Spleen (tissue), 11 donors: ENCODE data around the gene KRT15. TPM values are rescaled to one million over a fixed set of nuclear protein-coding genes. Genes with fewer than 3 reads are reported as not detected.

Experiments
- DNase-seq: peaks from one replicate; pipeline ENCODE4 v3.0.0-alpha.2; 2020
- H3K27ac ChIP-seq, 8 donors: fragments of 200-600 bp; sonication (generic) in 7 of 8; 1 replicate in 4 of 8; 2 replicates in 4 of 8; pipeline versions ENCODE4 v1.5.0 to v1.8.0; 2016 to 2021; ENCODE audit warnings: inconsistent platforms in 4 of 8, mild to moderate bottlenecking in 4 of 8, moderate library complexity in 1 of 8
- H3K27me3 ChIP-seq, 7 donors: fragments of 200-600 bp; sonication (generic) in 6 of 7; replicated peaks in 1 of 7; 1 replicate in 4 of 7; 2 replicates in 3 of 7; pipeline versions ENCODE4 v1.5.0 to v1.8.0; 2016 to 2021; ENCODE audit warnings: inconsistent platforms in 3 of 7, mild to moderate bottlenecking in 1 of 7
- H3K36me3 ChIP-seq, 6 donors: fragments of 200-600 bp; sonication (generic) in 5 of 6; 1 replicate in 4 of 6; 2 replicates in 2 of 6; pipeline versions ENCODE4 v1.5.0 to v1.8.0; 2016 to 2021; ENCODE audit warnings: inconsistent platforms in 2 of 6
- H3K4me1 ChIP-seq, 6 donors: fragments of 200-600 bp; sonication (generic) in 5 of 6; 1 replicate in 3 of 6; 2 replicates in 3 of 6; pipeline versions ENCODE4 v1.5.0 to v1.8.0; 2016 to 2021; ENCODE audit warnings: inconsistent platforms in 3 of 6
- H3K4me3 ChIP-seq, 8 donors: fragments of 200-600 bp; sonication (generic) in 7 of 8; 1 replicate in 4 of 8; 2 replicates in 4 of 8; pipeline versions ENCODE4 v1.5.0 to v1.8.0; 2016 to 2021; ENCODE audit warnings: inconsistent platforms in 4 of 8, mild to moderate bottlenecking in 4 of 8, moderate library complexity in 2 of 8
- H3K9me3 ChIP-seq, 8 donors: fragments of 200-600 bp; sonication (generic) in 7 of 8; 1 replicate in 4 of 8; 2 replicates in 4 of 8; pipeline versions ENCODE4 v1.5.0 to v1.8.0; 2016 to 2021; ENCODE audit warnings: inconsistent platforms in 4 of 8
- CTCF ChIP-seq, 11 experiments: fragments of 200-600 bp in 7 of 11; fragments of 450-650 bp in 4 of 11; sonication (generic) in 4 of 11; IDR thresholded peaks in 8 of 11; conservative IDR thresholded peaks in 3 of 11; 1 replicate in 7 of 11; 2 replicates in 4 of 11; pipeline versions ENCODE4 v1.4.0 to v1.8.0; 2016 to 2021; ENCODE audit warnings: antibody characterized with exemption in 11 of 11, inconsistent platforms in 4 of 11, mild to moderate bottlenecking in 1 of 11
- POLR2A ChIP-seq, 3 donors: fragments of 450-650 bp; IDR thresholded peaks; one replicate each; pipeline ENCODE4 v1.5.1; 2017; ENCODE audit warnings: antibody characterized with exemption in 3 of 3, mild to moderate bottlenecking in 1 of 3
- POLR2AphosphoS5 ChIP-seq, 3 donors: sonication (generic); formaldehyde crosslinking; IDR thresholded peaks; one replicate each; pipeline ENCODE4 v1.5.1; 2017; ENCODE audit warnings: antibody characterized with exemption in 3 of 3
- WGBS, 5 donors: extraction: QIAGEN DNeasy Blood & Tissue Kit in 3 of 5; methylation state at CpG; one replicate each; pipeline versions ENCODE4 v1.1.5 to v1.1.7; 2013 to 2018; 5-methylcytosine and 5-hydroxymethylcytosine counted together
- intact Hi-C: fragments of 100-400 bp; cut with DNase I; formaldehyde crosslinking; loops from one replicate; pipeline ENCODE4 v1.15.0; 2023; ENCODE audit warnings: low total_unique reads
- polyA plus RNA-seq, 3 donors: library from polyadenylated mRNA; stranded (reverse); fragments of 200-250 nt; gene quantifications; one replicate each; pipeline ENCODE4 v1.2.1, GENCODE V29; 2013
- total RNA-seq, 7 donors: library from RNA; depleted of rRNA in 3 of 7; stranded (reverse); fragments of >200 nt in 3 of 7; fragmentation: NEBNext Ultra II Directional in 4 of 7; extraction: Animal tissue kit (Norgen Biotek cat#: 25700) in 4 of 7; gene quantifications; one replicate each; pipeline versions ENCODE4 v1.1.0 to v1.2.1, GENCODE V29; 2016 to 2021
- donor health status: healthy with polysubstance abuse.
- donor health status: DM: no; HTN: no; CAD: no; lungs with moderate emphysema.
- donor health status: DM: no; HTN: no; CAD: no.
- donor health status: Bipolar disorder and iron deficiency.
- donor health status: healthy.
- donor health status: DM: no; HTN: no; CAD: no.
- donor health status: DM: yes; HTN: yes; CAD: no.

Gene KRT15
- total and polyA plus RNA-seq, 10 donors: 0.07 to 1.3 (median 0.11) TPM; not detected in 7

- no peak for DNase-seq
- H3K36me3 ChIP-seq: no peaks in the 10 kb centered on the region
- peaks cover 0 to 2% (median 0%) of the 10 kb centered on the region in 8 donors for H3K9me3 ChIP-seq
- peaks cover 0 to under 1% (median 0%) of the 10 kb centered on the region in 6 donors for H3K4me1 ChIP-seq
- intact Hi-C loops: no loop called here
- H3K27ac ChIP-seq: no peak overlapping the region
- TF ChIP-seq POLR2A (IDR thresholded peaks at IDR 0.05) (no peak), CTCF (IDR thresholded peaks at IDR 0.05 in 8 of 11, conservative IDR thresholded peaks at IDR 0.05 in 3 of 11) (no peak), POLR2AphosphoS5 (IDR thresholded peaks at IDR 0.05) (no peak)
- 82 to 90% (median 83%) methylated on average over 6 of the region's 6 CpGs for WGBS, 5 donors
- peaks cover 0 to 72% (median 0%) of the 10 kb centered on the region in 7 donors for H3K27me3 ChIP-seq
- no peak overlapping the region for H3K4me3 ChIP-seq
Measured at GRCh38 chr17:41561554-41561953, 42.9 kb upstream of the KRT15 start.

DNA sequence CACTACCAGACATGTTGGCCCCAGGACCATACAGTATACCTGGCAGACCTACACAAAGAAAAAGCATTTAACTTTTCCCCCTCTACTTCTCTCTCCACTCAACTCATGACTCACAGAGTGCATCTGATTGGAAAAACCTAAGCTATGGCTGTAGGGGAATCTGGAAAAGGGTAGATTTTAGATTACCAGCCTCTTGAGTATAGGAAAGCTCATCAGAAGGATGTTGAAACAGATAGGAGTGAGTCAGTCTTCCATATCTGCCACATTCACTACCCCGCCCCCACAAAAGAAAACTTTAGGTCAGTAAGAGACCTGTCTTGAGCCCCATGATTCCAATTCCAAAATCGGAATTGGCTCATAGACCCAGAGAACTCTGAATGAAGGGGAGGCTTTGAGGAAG is 40.9 kb upstream of the KRT15 start:
- Histone ChIP-seq H3K36me3 (no peaks in the 10 kb centered on the region), H3K4me3 (no peak overlapping the region), H3K4me1 (peaks cover 0 to 11% (median 3%) of the 10 kb centered on the region in 6 donors), H3K27me3 (peaks cover 0 to 74% (median 0%) of the 10 kb centered on the region in 7 donors), H3K9me3 (no peaks in the 10 kb centered on the region), H3K27ac (no peak overlapping the region)
- intact Hi-C loops: no loop called here
- TF ChIP-seq POLR2A (IDR thresholded peaks at IDR 0.05) (no peak), POLR2AphosphoS5 (IDR thresholded peaks at IDR 0.05) (no peak), CTCF (IDR thresholded peaks at IDR 0.05 in 8 of 11, conservative IDR thresholded peaks at IDR 0.05 in 3 of 11) (no peak)
- WGBS, 5 donors: 81 to 94% (median 91%) methylated on average over 2 of the region's 2 CpGs
- DNase-seq: no peak

DNA sequence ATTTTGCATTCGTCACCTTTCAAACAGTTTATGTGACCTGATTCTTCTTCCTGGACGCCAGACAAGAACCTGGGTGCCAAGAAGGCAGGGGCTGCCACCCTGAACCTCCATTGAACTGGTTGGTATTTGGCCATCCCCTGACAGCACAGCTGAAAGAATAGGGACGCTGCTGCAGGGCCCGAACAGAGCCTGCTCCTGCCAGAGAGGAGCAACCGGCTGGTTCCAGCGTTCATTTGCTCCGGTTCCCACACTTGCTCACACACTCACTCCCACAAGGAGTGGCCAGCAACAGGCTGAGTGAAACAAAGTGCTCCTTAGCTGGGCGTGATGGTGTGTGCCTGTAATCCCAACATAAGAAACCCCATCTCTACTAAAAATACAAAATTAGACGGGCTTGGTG is 38.2 kb upstream of the KRT15 start:
- Histone ChIP-seq H3K4me3 (no peak overlapping the region), H3K36me3 (no peaks in the 10 kb centered on the region), H3K27me3 (peaks cover 0 to 51% (median 0%) of the 10 kb centered on the region in 7 donors), H3K4me1 (peaks cover 0 to 11% (median 3%) of the 10 kb centered on the region in 6 donors), H3K27ac (no peak overlapping the region), H3K9me3 (no peaks in the 10 kb centered on the region)
- TF ChIP-seq POLR2A (IDR thresholded peaks at IDR 0.05): no peak
- no peak for TF ChIP-seq POLR2AphosphoS5 (IDR thresholded peaks at IDR 0.05)
- TF ChIP-seq CTCF (IDR thresholded peaks at IDR 0.05 in 8 of 11, conservative IDR thresholded peaks at IDR 0.05 in 3 of 11): no peak
- intact Hi-C loops: no loop called here
- DNase-seq: no peak
- 76 to 86% (median 85%) methylated on average over 9 of the region's 9 CpGs for WGBS, 5 donors

- Histone ChIP-seq H3K4me3 (no peak overlapping the region), H3K27ac (peak overlapping the region in 3 of 8 donors; percentile 44 to 52 (median 44)), H3K4me1 (peaks cover 0 to 11% (median 3%) of the 10 kb centered on the region in 6 donors), H3K27me3 (peaks cover 0 to 45% (median 0%) of the 10 kb centered on the region in 7 donors), H3K9me3 (no peaks in the 10 kb centered on the region), H3K36me3 (no peaks in the 10 kb centered on the region)
- intact Hi-C loops: no loop called here
- WGBS, 5 donors: 59 to 68% (median 62%) methylated on average over 5 of the region's 5 CpGs
- no peak for DNase-seq
- no peak for TF ChIP-seq CTCF (IDR thresholded peaks at IDR 0.05 in 8 of 11, conservative IDR thresholded peaks at IDR 0.05 in 3 of 11)
- no peak for TF ChIP-seq POLR2AphosphoS5 (IDR thresholded peaks at IDR 0.05)
- no peak for TF ChIP-seq POLR2A (IDR thresholded peaks at IDR 0.05)
Measured at GRCh38 chr17:41556306-41556705, 37.6 kb upstream of the KRT15 start.
